ENCODE measurements around the gene UNC13C.

DNA sequence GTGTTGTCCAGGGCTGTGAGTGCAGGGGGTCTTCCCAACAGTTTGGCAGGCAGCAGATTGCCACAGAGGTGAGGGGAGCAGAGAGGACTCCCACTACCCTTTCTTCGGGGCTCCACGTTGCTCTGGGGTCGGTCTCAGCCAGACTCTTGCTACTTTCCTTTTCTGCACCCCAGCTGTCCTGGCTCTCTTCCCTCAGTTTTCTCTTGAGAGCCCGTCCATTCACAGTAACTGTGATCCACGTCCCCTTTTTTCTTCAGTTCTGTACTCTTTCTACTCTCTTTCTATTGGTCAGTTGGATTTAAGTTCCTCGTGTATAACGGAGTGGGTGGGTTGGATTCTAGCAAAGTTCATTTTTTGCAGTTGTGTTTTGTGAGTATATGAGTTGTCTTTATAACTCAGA lies 105.8 kb downstream of the UNC13C start:
- TF ChIP-seq, protein P1, sequence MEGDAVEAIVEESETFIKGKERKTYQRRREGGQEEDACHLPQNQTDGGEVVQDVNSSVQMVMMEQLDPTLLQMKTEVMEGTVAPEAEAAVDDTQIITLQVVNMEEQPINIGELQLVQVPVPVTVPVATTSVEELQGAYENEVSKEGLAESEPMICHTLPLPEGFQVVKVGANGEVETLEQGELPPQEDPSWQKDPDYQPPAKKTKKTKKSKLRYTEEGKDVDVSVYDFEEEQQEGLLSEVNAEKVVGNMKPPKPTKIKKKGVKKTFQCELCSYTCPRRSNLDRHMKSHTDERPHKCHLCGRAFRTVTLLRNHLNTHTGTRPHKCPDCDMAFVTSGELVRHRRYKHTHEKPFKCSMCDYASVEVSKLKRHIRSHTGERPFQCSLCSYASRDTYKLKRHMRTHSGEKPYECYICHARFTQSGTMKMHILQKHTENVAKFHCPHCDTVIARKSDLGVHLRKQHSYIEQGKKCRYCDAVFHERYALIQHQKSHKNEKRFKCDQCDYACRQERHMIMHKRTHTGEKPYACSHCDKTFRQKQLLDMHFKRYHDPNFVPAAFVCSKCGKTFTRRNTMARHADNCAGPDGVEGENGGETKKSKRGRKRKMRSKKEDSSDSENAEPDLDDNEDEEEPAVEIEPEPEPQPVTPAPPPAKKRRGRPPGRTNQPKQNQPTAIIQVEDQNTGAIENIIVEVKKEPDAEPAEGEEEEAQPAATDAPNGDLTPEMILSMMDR (IDR thresholded peaks at IDR 0.05 in 2 of 3, conservative IDR thresholded peaks at IDR 0.05 in 1 of 3; ENCODE audit: control insufficient read depth in 2 of 3, extremely low read depth in 1 of 3, insufficient read depth in 1 of 3, low read depth in 3 of 3, low read length in 3 of 3) = no peak
- no peak for TF ChIP-seq POLR2A (IDR thresholded peaks at IDR 0.05; ENCODE audit: low read depth, low read length)
- TF ChIP-seq RCOR1 (conservative IDR thresholded peaks at IDR 0.05; ENCODE audit: low read depth, low read length) = no peak
- TF ChIP-seq, protein P2, sequence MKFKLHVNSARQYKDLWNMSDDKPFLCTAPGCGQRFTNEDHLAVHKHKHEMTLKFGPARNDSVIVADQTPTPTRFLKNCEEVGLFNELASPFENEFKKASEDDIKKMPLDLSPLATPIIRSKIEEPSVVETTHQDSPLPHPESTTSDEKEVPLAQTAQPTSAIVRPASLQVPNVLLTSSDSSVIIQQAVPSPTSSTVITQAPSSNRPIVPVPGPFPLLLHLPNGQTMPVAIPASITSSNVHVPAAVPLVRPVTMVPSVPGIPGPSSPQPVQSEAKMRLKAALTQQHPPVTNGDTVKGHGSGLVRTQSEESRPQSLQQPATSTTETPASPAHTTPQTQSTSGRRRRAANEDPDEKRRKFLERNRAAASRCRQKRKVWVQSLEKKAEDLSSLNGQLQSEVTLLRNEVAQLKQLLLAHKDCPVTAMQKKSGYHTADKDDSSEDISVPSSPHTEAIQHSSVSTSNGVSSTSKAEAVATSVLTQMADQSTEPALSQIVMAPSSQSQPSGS (IDR thresholded peaks at IDR 0.05; ENCODE audit: low read length) = no peak
- TF ChIP-seq SP1 (IDR thresholded peaks at IDR 0.05; ENCODE audit: low read depth, low read length) = no peak
- TF ChIP-seq, protein P3, sequence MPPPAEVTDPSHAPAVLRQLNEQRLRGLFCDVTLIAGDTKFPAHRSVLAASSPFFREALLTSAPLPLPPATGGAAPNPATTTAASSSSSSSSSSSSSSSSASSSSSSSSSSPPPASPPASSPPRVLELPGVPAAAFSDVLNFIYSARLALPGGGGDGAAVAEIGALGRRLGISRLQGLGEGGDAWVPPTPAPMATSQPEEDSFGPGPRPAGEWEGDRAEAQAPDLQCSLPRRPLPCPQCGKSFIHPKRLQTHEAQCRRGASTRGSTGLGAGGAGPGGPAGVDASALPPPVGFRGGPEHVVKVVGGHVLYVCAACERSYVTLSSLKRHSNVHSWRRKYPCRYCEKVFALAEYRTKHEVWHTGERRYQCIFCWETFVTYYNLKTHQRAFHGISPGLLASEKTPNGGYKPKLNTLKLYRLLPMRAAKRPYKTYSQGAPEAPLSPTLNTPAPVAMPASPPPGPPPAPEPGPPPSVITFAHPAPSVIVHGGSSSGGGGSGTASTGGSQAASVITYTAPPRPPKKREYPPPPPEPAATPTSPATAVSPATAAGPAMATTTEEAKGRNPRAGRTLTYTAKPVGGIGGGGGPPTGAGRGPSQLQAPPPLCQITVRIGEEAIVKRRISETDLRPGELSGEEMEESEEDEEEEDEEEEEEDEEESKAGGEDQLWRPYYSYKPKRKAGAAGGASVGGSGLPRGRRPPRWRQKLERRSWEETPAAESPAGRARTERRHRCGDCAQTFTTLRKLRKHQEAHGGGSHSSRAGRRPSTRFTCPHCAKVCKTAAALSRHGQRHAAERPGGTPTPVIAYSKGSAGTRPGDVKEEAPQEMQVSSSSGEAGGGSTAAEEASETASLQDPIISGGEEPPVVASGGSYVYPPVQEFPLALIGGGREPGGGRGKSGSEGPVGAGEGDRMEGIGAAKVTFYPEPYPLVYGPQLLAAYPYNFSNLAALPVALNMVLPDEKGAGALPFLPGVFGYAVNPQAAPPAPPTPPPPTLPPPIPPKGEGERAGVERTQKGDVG (CRISPR knock-in tag; IDR thresholded peaks at IDR 0.05) = no peak
- TF ChIP-seq CEBPB (IDR thresholded peaks at IDR 0.05; ENCODE audit: borderline replicate concordance in 1 of 2, low read depth in 2 of 2, low read length in 2 of 2) = no peak
- no peak for TF ChIP-seq SMC3 (IDR thresholded peaks at IDR 0.05; ENCODE audit: borderline replicate concordance, low read length)
- no peak for TF ChIP-seq RUNX3 (IDR thresholded peaks at IDR 0.05; ENCODE audit: low read length)
- TF ChIP-seq, protein P4, sequence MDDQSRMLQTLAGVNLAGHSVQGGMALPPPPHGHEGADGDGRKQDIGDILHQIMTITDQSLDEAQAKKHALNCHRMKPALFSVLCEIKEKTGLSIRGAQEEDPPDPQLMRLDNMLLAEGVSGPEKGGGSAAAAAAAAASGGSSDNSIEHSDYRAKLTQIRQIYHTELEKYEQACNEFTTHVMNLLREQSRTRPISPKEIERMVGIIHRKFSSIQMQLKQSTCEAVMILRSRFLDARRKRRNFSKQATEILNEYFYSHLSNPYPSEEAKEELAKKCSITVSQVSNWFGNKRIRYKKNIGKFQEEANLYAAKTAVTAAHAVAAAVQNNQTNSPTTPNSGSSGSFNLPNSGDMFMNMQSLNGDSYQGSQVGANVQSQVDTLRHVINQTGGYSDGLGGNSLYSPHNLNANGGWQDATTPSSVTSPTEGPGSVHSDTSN (IDR thresholded peaks at IDR 0.05; ENCODE audit: insufficient replicate concordance, low read depth, low read length) = no peak
- TF ChIP-seq POLR2AphosphoS5 (IDR thresholded peaks at IDR 0.05; ENCODE audit: low read length) = no peak

Measured in GM12878 (cell line).